ENCODE results near the gene RBMS1.

- TF ChIP-seq CTCF (IDR thresholded peaks at IDR 0.05) (no peak), POLR2AphosphoS5 (IDR thresholded peaks at IDR 0.05) (no peak), POLR2A (IDR thresholded peaks at IDR 0.05) (no peak)
These were observed 267.2 kb downstream of the RBMS1 start for GRCh38 chr2:160226367-160226766.
